ENCODE measurements around the gene RASGEF1B. TPM values are rescaled to one million over a fixed set of nuclear protein-coding genes. Genes with fewer than 3 reads are reported as not detected.
"Not testable (repeated sequence)": the region's sequence is repeated elsewhere in the genome, so short reads cannot be mapped to it uniquely, and the experiment has no call there.

RASGEF1B gene
- total and polyA plus RNA-seq, 4 experiments from 2014 or later = 2.2 to 9.4 (median 6.6) TPM

GRCh38 chr4:81473331-81474265 lies 1.9 kb upstream of the RASGEF1B start:
- not testable (repeated sequence) for H3K27ac ChIP-seq (ENCODE audit: low read depth, low read length); H3K36me3 Mint-ChIP-seq

GRCh38 chr4:81472281-81473182 lies 825 bp upstream of the RASGEF1B start:
- H3K36me3 Mint-ChIP-seq = peaks cover 0 to 7% of the 10 kb centered on the region in 2 donors

More at GRCh38 chr4:81473331-81474265, 1.9 kb upstream of the RASGEF1B start:
- not testable (repeated sequence) for H3K4me3 ChIP-seq (ENCODE audit: low read length in 2 of 2); H3K27me3 ChIP-seq (ENCODE audit: insufficient read depth, low read length); DNase-seq; H3K9me3 Mint-ChIP-seq; H3K36me3 ChIP-seq (ENCODE audit: insufficient read depth, low read length); H3K27me3 Mint-ChIP-seq; H3K9me3 ChIP-seq (ENCODE audit: control insufficient read depth in 1 of 2, low read length in 2 of 2)
- H3K4me3 Mint-ChIP-seq = peak overlapping the region in 4 of 8 donors; percentile 93 to 97 (median 94)
- ChIA-PET CTCF (ENCODE audit: partially characterized antibody) (interaction anchor here (0.9 to 11.4 kb wide), 8 partner anchors 11 to 795 kb away, joined by 4 to 249 read pairs (median 5); no protein-coding TSS in a partner anchor), POLR2A (ENCODE audit: partially characterized antibody) (interaction anchor here (0.8 to 5.5 kb wide), 2 partner anchors 18 to 34 kb away, joined by 3 to 103 read pairs; no protein-coding TSS in a partner anchor)
- peaks cover 22% of the 10 kb centered on the region for H3K4me1 ChIP-seq (ENCODE audit: insufficient read depth, low read length)
- intact Hi-C loops (cut with micrococcal nuclease) = loop anchor here (5.0 kb wide), 3 partner anchors 89 to 1429 kb away; partner anchors contain the start of gene THAP9
- H3K27ac Mint-ChIP-seq = peak overlapping the region in 5 of 7 donors; percentile 91 to 99 (median 97)
- peaks cover 21 to 40% (median 31%) of the 10 kb centered on the region in 4 donors for H3K4me1 Mint-ChIP-seq

GRCh38 chr4:81471298-81471587 lies 464 bp downstream of the RASGEF1B start:
- H3K36me3 ChIP-seq (ENCODE audit: insufficient read depth, low read length) = no peaks in the 10 kb centered on the region
- Mint-ChIP-seq H3K4me1 (peaks cover 25 to 47% (median 37%) of the 10 kb centered on the region in 4 donors), H3K27ac (peak overlapping the region; percentile 91 to 98 (median 96)), H3K9me3 (no peaks in the 10 kb centered on the region), H3K36me3 (peaks cover 0 to 7% of the 10 kb centered on the region in 2 donors), H3K27me3 (no peaks in the 10 kb centered on the region), H3K4me3 (peak overlapping the region; percentile 90 to 97 (median 95))
- peaks cover 22% of the 10 kb centered on the region for H3K4me1 ChIP-seq (ENCODE audit: insufficient read depth, low read length)
- intact Hi-C loops (cut with micrococcal nuclease) = loop anchor here (1.0 to 5.0 kb wide), 7 partner anchors 91 to 1431 kb away; partner anchors contain the start of gene THAP9
- ChIA-PET CTCF (ENCODE audit: partially characterized antibody) (interaction anchor here (0.7 to 11.4 kb wide), 24 partner anchors 13 to 953 kb away, joined by 3 to 249 read pairs (median 4); no protein-coding TSS in a partner anchor), POLR2A (ENCODE audit: partially characterized antibody) (interaction anchor here (0.7 to 5.5 kb wide), 21 partner anchors 14 to 958 kb away, joined by 3 to 103 read pairs (median 4); partner anchors contain the start of genes HNRNPD and HNRNPDL)
- peak overlapping the region; percentile 83 to 94 for H3K4me3 ChIP-seq (ENCODE audit: low read length in 2 of 2)
- DNase-seq = no peak
- no peaks in the 10 kb centered on the region for H3K9me3 ChIP-seq (ENCODE audit: control insufficient read depth in 1 of 2, low read length in 2 of 2)
- no peaks in the 10 kb centered on the region for H3K27me3 ChIP-seq (ENCODE audit: insufficient read depth, low read length)
- H3K27ac ChIP-seq (ENCODE audit: low read depth, low read length) = peak overlapping the region; percentile 83

More at GRCh38 chr4:81472281-81473182, 825 bp upstream of the RASGEF1B start:
- CTCF ChIA-PET (ENCODE audit: partially characterized antibody) = interaction anchor here (0.6 to 11.4 kb wide), 25 partner anchors 11 to 952 kb away, joined by 3 to 249 read pairs (median 3); no protein-coding TSS in a partner anchor
- POLR2A ChIA-PET (ENCODE audit: partially characterized antibody) = interaction anchor here (0.6 to 5.5 kb wide), 23 partner anchors 19 to 1811 kb away, joined by 3 to 103 read pairs (median 4); partner anchors contain the start of genes HNRNPD and HNRNPDL
- peak overlapping the region; percentile 91 to 99 (median 98) for H3K27ac Mint-ChIP-seq
- H3K9me3 Mint-ChIP-seq = no peaks in the 10 kb centered on the region
- DNase-seq = peak in 1 of 5 donors; percentile 68
- intact Hi-C loops (cut with micrococcal nuclease) = loop anchor here (1.0 to 5.0 kb wide), 5 partner anchors 20 to 1430 kb away; partner anchors contain the start of gene THAP9
- H3K4me3 Mint-ChIP-seq = peak overlapping the region; percentile 90 to 97 (median 94)
- H3K27me3 Mint-ChIP-seq = no peaks in the 10 kb centered on the region
- Histone ChIP-seq H3K27ac (ENCODE audit: low read depth, low read length) (peak overlapping the region; percentile 83), H3K36me3 (ENCODE audit: insufficient read depth, low read length) (no peaks in the 10 kb centered on the region), H3K4me1 (ENCODE audit: insufficient read depth, low read length) (peaks cover 22% of the 10 kb centered on the region), H3K4me3 (ENCODE audit: low read length in 2 of 2) (peak overlapping the region in 1 of 2 donors; percentile 83), H3K9me3 (ENCODE audit: control insufficient read depth in 1 of 2, low read length in 2 of 2) (no peaks in the 10 kb centered on the region), H3K27me3 (ENCODE audit: insufficient read depth, low read length) (no peaks in the 10 kb centered on the region)
- H3K4me1 Mint-ChIP-seq = peaks cover 21 to 43% (median 34%) of the 10 kb centered on the region in 4 donors

- Mint-ChIP-seq H3K36me3 (peaks cover 0 to 7% of the 10 kb centered on the region in 2 donors), H3K9me3 (no peaks in the 10 kb centered on the region), H3K4me3 (peak overlapping the region; percentile 90 to 97 (median 95)), H3K4me1 (peaks cover 25 to 47% (median 37%) of the 10 kb centered on the region in 4 donors), H3K27me3 (no peaks in the 10 kb centered on the region), H3K27ac (peak overlapping the region; percentile 91 to 98 (median 96))
- H3K4me1 ChIP-seq (ENCODE audit: insufficient read depth, low read length) = peaks cover 22% of the 10 kb centered on the region
- DNase-seq = peak; percentile 45 to 62 (median 50)
- no peaks in the 10 kb centered on the region for H3K9me3 ChIP-seq (ENCODE audit: control insufficient read depth in 1 of 2, low read length in 2 of 2)
- ChIA-PET POLR2A (ENCODE audit: partially characterized antibody) (interaction anchor here (0.7 to 5.5 kb wide), 13 partner anchors 8 to 903 kb away, joined by 3 to 103 read pairs (median 5); partner anchors contain the start of gene HNRNPD), CTCF (ENCODE audit: partially characterized antibody) (interaction anchor here (0.8 to 11.4 kb wide), 21 partner anchors 9 to 814 kb away, joined by 3 to 249 read pairs (median 5); no protein-coding TSS in a partner anchor)
- no peaks in the 10 kb centered on the region for H3K36me3 ChIP-seq (ENCODE audit: insufficient read depth, low read length)
- peak overlapping the region; percentile 83 for H3K27ac ChIP-seq (ENCODE audit: low read depth, low read length)
- intact Hi-C loops (cut with micrococcal nuclease) = loop anchor here (1.0 to 5.0 kb wide), 7 partner anchors 92 to 1432 kb away; partner anchors contain the start of gene THAP9
- H3K4me3 ChIP-seq (ENCODE audit: low read length in 2 of 2) = peak overlapping the region; percentile 83 to 94
- no peaks in the 10 kb centered on the region for H3K27me3 ChIP-seq (ENCODE audit: insufficient read depth, low read length)
Observed at GRCh38 chr4:81470456-81471297, 1.0 kb downstream of the RASGEF1B start.

- no peaks in the 10 kb centered on the region for H3K27me3 ChIP-seq (ENCODE audit: insufficient read depth, low read length)
- peak overlapping the region; percentile 91 to 98 (median 96) for H3K27ac Mint-ChIP-seq
- H3K4me1 ChIP-seq (ENCODE audit: insufficient read depth, low read length) = peaks cover 22% of the 10 kb centered on the region
- H3K4me1 Mint-ChIP-seq = peaks cover 25 to 47% (median 37%) of the 10 kb centered on the region in 4 donors
- no peak for DNase-seq
- H3K4me3 Mint-ChIP-seq = peak overlapping the region; percentile 90 to 97 (median 95)
- no peaks in the 10 kb centered on the region for H3K9me3 ChIP-seq (ENCODE audit: control insufficient read depth in 1 of 2, low read length in 2 of 2)
- H3K9me3 Mint-ChIP-seq = no peaks in the 10 kb centered on the region
- no peaks in the 10 kb centered on the region for H3K27me3 Mint-ChIP-seq
- ChIA-PET POLR2A (ENCODE audit: partially characterized antibody) (interaction anchor here (0.9 to 5.5 kb wide), 4 partner anchors 7 to 744 kb away, joined by 3 to 103 read pairs (median 18); no protein-coding TSS in a partner anchor), CTCF (ENCODE audit: partially characterized antibody) (interaction anchor here (0.8 to 11.4 kb wide), 18 partner anchors 8 to 815 kb away, joined by 3 to 249 read pairs (median 5); no protein-coding TSS in a partner anchor)
- peaks cover 0 to 7% of the 10 kb centered on the region in 2 donors for H3K36me3 Mint-ChIP-seq
- H3K27ac ChIP-seq (ENCODE audit: low read depth, low read length) = peak overlapping the region; percentile 83
- intact Hi-C loops (cut with micrococcal nuclease) = loop anchor here (2.0 to 5.0 kb wide), 4 partner anchors 92 to 1432 kb away; partner anchors contain the start of gene THAP9
- no peaks in the 10 kb centered on the region for H3K36me3 ChIP-seq (ENCODE audit: insufficient read depth, low read length)
- peak overlapping the region; percentile 83 to 94 for H3K4me3 ChIP-seq (ENCODE audit: low read length in 2 of 2)
Observed at GRCh38 chr4:81469781-81470455, 1.8 kb downstream of the RASGEF1B start.
